Stimulated activated CD8-positive, alpha-beta memory T cell treated with anti-CD3 and anti-CD28 coated beads, Interleukin-12 subunit alpha, Interleukin-12 subunit beta, amount 100 ng/mL, for 24 hours (primary cell): ENCODE results near the gene PON1.

Experiments used
- DNase-seq: peaks from one replicate; pipeline ENCODE4 v3.0.0-alpha.2; 2020; ENCODE audit errors: extremely low read depth

Gene PON1

DNA sequence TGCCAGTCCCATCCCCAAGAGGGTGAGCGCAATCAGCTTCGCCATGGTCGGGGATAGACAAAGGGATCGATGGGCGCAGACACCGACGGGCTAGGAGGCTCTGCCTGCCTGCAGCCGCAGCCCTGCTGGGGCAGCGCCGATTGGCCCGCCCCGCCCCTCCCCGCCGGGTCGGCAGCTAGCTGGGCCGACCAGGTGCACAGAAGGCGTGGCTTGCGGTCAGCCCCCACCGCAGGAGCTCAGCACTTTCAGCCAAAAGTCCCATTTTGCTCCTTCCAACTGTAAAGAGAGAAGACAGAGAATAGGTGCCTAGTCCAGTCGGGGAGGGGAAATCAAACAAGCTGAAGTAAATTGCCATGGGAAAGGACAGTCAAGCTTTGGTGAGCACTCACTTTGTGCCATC is at the start of gene PON1:
Gene PON1 (minus strand): TSS at position 102 of the 400 bp plus-strand sequence. CDS start 57 bp downstream, at position 45.
- DNase-seq, result no peak

- DNase-seq, result no peak
These were observed 49.0 kb upstream of the PON1 start for GRCh38 chr7:95373323-95373722.

- no peak for DNase-seq
These were observed 43.9 kb upstream of the PON1 start for GRCh38 chr7:95368235-95368634.

DNA sequence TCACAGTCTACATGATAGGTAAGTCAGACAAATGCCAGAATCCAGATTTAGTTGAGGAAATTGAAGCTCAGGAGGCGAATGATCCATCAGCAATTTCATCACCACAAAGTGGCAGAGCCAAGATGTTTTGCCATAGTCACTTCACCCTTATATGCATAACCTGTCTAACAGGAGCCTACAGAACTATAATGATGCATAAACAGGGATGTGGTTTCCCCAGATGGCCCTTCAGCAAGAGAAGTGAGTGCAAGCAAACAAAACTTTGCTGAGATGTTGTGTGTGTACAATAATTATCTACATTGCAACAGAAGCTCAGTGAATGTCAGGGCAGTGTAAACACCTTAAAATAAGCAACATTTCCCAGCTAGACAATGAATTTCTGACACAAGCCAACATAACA is 43.3 kb upstream of the PON1 start:
- DNase-seq, result no peak

DNA sequence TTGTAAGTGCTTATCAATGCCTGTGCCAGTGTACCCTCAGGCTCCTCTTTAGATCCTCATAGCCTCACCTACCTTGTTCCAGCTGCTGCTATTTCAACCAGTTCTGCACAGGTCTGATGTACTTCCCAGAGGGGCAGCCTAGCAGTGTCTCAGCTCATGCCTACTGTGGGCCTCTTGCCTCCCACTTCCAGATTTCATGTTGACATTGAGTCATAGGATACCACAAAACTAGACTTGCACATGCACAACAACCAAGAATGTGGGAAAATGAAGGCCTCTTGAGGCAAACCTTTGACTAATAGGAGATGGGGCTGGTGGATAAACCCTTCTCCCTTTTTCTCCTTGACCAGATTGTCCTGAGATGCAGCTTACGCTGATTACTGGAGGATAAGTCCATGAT is 40.8 kb upstream of the PON1 start:
- no peak for DNase-seq

- no peak for DNase-seq
These were observed 33.3 kb upstream of the PON1 start for GRCh38 chr7:95357623-95358022.

DNA sequence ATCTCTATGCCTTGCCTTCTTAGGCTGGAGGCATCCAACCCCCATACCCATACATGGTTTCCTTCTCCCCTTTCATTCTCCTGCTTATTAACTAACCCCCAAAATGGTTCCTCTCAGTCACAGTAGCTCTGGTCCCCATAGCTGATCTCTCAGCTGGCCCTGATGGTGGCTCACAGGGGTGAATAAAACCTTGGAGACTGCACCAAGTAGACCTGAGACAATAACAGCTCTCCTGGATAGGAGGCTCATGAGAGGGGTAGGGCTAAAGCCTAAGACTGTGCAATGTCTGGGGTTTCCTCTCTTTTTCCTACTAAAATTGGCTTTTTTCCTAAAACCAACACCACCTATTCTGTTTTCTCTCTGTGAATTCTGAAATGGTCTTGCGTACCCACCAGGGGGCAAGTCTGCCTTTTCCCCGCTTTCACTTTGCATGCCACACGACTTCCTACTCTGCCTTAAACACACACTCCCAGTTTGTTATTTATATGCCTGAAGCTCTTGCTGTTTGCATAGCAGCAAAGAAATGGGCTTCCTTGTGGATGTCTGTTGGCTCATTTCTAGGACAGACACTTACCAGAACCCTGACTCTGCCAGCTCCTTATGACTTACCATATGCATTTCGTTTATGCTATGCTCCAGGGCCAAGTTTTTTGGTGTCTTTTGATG is 18.4 kb upstream of the PON1 start:
- no peak for DNase-seq

DNA sequence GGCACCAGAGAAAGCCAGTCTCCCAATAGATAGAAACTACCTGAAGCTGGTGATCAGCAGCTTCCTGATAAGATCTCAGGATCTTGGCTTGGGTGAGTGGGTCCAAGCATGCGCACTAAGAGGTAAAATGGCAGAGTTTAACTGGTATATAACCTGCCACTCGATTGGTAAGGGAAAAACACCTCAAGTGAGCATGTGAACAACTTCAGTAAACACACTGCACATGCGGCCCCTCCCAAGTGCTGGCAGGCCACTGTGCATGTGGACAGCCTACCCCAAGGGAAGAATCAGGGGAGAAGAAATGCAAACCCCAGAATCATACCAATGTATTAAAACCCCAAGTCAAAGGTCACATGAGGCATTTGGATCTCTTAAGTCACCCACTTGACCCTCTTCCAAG is 17.7 kb upstream of the PON1 start:
- no peak for DNase-seq

DNA sequence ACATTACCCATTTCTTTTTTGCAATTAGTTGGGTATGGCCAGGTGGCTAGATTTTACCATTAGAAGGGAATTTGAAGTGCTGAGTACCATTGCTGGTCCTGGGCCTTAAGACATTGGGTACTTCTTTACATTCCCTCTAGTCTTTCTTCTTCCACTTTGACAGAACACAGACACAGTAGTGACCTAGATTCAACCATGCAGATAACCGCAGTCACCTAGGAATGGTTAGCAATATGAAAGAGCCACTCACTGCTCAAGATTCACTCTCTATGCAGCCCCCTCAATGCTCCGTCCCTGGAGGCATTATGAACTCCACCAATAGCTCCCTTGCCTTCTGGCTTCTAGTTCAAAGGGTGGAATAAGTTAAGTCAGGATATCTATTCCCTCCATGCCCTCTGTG is 16.2 kb upstream of the PON1 start:
- no peak for DNase-seq

- DNase-seq, result no peak
These were observed 14.5 kb upstream of the PON1 start for GRCh38 chr7:95338832-95339231.

- DNase-seq, result no peak
These were observed 10.8 kb upstream of the PON1 start for GRCh38 chr7:95335093-95335492.

DNA sequence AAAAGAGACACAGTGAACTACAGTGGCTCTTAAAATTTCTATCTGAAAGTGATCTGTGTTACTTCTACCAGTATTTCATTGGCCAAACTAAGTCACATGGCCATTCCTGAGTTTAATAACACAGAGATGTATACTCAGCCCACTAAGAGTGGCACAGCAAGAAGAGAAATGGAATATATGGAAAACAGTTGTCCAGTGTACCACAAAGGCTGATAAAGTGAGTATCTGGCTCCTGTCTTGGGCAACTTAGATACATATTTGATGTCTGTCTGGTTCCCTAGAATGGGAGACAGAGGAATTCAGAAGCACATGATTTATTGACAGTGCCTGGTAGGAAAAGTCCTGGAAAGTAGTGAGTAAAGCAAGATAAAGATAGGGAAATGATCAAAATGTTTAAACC is 10.1 kb upstream of the PON1 start:
- DNase-seq, result no peak

GRCh38 chr7:95330961-95331337 is 6.6 kb upstream of the PON1 start:
- DNase-seq, result no peak

DNA sequence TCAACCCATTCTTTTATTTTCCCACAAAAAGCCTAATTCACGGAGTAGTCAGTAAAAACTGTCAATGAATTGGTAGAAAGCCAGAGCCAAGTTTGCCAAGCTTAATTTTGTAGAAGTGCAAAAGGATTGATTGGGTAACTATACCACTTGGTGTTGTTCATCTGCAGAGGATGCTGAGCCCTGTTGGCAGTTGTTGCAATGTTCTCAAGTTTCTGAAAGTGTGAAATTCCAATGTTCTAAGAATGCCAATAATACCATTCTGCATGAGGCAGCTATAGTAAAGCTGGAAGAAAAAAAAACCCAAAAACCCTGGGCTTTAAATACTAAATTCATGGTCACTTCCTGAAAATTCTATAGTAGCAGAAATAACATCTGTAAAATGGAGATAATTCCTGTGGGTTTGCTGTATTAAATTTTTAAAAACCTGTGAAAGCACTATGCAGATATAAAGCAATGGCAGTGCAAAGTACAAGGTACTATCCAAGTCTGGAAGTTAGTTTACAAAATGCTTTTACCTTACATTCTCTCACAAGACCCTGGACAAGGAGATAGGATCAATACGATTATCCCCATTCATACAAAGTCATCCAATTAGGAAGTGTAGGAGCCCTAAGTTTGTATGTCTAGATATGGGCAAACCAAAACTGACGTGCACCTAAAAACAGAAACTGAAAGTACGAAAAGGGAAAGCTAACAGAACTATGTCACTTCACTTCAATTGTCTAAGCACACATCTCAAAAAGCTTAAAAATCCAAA is 6.0 kb upstream of the PON1 start:
- no peak for DNase-seq

GRCh38 chr7:95327356-95327755 is 3.0 kb upstream of the PON1 start:
- DNase-seq, result no peak

DNA sequence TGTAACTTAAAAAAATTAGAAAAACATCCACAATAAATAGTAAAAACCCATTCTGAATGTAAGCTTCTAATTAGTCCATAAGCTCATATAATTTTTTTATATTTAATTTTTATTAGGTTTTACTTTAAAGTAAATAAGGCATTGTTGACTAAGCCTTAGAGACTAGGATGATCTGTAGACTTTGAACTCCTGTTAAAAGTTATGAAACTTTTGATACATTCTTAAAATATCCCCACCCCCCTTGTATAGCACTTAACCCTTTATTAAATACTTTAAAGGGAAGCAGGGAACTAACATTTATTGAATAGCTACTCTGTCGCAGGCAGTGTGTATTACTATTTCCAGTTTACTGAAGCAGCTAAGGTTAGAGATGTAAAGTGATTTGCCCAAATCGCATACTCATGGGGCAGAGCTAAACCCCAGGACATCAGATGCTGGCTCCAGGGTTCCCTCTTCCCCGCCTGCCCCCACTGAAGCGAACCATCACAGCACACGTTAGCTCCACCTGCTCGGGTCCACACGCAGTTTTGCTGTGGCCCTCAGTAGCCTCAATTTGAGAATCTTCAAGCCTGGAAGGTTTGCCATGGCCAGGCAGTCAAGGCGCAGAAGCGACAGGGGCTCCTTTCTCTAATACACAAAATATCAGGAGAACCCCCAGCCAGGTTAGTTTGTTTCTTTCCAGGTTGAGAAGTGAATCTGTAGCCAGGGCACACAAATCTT is 762 bp downstream of the PON1 start:
- DNase-seq, result no peak

DNA sequence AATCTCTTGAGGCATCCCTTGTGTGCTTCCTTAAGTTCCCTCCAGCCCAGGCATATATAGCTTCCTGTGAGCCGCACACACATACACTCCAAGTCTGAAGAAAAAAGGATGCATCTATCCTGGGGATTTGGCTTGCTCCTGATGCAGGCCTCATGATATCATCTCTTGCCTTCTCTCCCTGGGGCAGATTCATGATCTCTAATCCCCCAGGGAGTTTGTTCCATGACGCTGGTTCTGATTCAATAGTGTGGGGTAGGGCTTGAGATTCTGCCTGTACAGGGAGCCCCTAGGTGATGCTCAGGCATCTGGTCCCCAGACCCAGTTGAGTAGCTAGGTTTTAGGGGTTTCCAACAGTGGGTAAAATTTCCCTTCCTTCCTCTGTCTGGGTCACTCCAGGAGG is 1.5 kb downstream of the PON1 start:
- DNase-seq, result no peak

DNA sequence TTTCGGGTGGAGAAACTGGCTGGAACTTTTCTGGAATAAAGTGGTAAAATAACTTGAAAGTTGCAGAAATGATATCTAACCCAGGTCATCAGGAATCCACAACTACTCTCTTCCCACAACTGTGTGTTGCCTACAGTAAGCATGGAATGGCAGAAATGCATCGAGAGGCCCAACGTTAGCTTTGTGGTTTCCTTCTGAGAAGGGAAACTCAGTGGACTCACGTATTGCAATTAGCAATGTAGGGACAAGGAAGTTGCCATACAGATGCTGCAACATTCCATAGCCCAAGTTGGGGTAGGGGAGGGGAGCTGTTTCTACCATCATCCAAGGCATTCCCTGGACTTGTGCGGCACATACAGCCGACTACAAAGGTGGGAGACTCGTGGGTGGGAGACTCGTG is 1.9 kb downstream of the PON1 start:
- DNase-seq, result no peak

- DNase-seq, result no peak
These were observed 2.6 kb downstream of the PON1 start for GRCh38 chr7:95321720-95322119.

DNA sequence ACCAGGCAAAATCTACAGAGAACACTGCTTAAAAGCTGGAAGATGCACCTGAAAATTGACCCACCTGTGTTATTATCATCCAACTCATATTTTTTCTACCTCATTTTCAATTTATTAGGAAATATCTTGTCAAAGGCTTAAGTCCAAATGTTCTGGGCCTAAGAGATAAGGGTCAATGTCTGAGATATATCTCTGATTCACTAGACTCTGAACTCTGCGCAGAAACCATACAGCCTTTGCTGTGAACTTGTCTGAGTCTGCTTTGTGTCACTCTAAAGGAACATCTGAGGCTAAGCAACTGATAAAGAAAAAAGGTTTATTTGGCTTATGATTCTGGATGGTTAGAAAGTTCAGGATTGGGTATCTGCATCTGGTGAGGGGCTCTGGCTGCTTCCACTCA is 3.7 kb downstream of the PON1 start:
- DNase-seq, result no peak

DNA sequence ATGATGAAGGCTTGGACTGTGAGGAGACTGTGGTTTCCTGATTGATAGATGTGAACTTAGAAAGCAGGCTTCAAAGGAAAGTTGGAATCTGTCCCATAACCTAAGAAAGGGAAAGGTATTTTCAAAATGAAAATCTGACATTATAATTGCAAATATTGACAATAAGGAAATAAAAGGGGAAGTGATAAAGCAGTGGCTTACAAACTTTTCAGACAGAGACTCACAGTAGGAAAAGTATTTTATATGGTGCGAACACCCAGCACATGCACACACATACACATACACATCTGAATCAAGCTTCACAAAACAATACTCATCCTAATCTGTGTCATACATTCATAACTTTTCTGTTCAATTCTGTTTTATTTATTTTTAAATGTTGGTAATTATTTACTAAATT is 4.8 kb downstream of the PON1 start:
- DNase-seq, result no peak

DNA sequence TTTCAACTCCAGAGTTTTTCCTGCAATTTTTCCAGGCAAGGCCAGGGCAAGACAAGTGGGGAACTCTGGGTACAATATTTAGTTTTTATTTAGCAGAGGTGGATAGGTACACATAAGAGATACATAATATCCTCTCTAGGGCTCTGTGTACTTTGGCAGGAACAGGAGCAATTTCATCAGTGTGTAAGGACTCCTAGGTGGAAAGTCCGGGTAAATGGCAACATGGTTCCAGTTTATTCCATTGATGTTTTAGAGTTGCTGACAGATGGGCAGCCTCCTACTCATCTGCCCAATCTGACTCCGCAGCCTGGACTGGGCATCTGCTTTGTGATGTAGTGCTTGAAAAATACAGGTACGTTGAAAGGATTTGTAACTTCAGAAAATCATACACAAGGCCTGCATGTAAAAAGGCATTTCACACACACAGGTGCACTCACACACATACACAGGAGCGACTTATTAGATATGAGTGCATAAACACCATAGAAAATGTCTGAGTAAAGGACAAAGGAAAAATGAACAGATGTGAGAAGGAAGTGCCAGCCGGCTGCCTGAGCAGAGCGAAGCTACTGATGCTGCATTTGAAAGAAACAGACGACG is 5.7 kb downstream of the PON1 start:
- no peak for DNase-seq

GRCh38 chr7:95317966-95318365 is 6.4 kb downstream of the PON1 start:
- no peak for DNase-seq
